ENCODE data around the gene ITPRID1.

ITPRID1 gene

GRCh38 chr7:31487476-31487875 is 26.4 kb upstream of the ITPRID1 start:
- Histone ChIP-seq H3K4me3 (ENCODE audit: low read length) (no peak overlapping the region), H3K27me3 (replicated peaks; ENCODE audit: control insufficient read depth, insufficient read depth, low read length) (peaks cover 4% of the 10 kb centered on the region), H3K36me3 (ENCODE audit: control insufficient read depth, insufficient read depth, low read length, severe bottlenecking) (no peaks in the 10 kb centered on the region), H3K9me3 (ENCODE audit: control insufficient read depth, low read length) (no peaks in the 10 kb centered on the region), H3K9ac (ENCODE audit: low read length) (no peak overlapping the region), H3K4me1 (ENCODE audit: control insufficient read depth, insufficient read depth, low read length) (no peaks in the 10 kb centered on the region)
- no peak for DNase-seq (ENCODE audit: low read depth)

- Histone ChIP-seq H3K36me3 (ENCODE audit: control insufficient read depth, insufficient read depth, low read length, severe bottlenecking) (no peaks in the 10 kb centered on the region), H3K4me1 (ENCODE audit: control insufficient read depth, insufficient read depth, low read length) (no peaks in the 10 kb centered on the region), H3K27me3 (replicated peaks; ENCODE audit: control insufficient read depth, insufficient read depth, low read length) (peaks cover 4% of the 10 kb centered on the region), H3K9me3 (ENCODE audit: control insufficient read depth, low read length) (no peaks in the 10 kb centered on the region), H3K9ac (ENCODE audit: low read length) (no peak overlapping the region), H3K4me3 (ENCODE audit: low read length) (no peak overlapping the region)
- peak; percentile 1 for DNase-seq (ENCODE audit: low read depth)
Measured at GRCh38 chr7:31488562-31489203, 25.2 kb upstream of the ITPRID1 start.

- H3K9me3 ChIP-seq (ENCODE audit: control insufficient read depth, low read length), result no peaks in the 10 kb centered on the region
- H3K4me3 ChIP-seq (ENCODE audit: low read length), result no peak overlapping the region
- no peak overlapping the region for H3K9ac ChIP-seq (ENCODE audit: low read length)
- H3K4me1 ChIP-seq (ENCODE audit: control insufficient read depth, insufficient read depth, low read length), result no peaks in the 10 kb centered on the region
- peaks cover 4% of the 10 kb centered on the region for H3K27me3 ChIP-seq (replicated peaks; ENCODE audit: control insufficient read depth, insufficient read depth, low read length)
- H3K36me3 ChIP-seq (ENCODE audit: control insufficient read depth, insufficient read depth, low read length, severe bottlenecking), result no peaks in the 10 kb centered on the region
- no peak for DNase-seq (ENCODE audit: low read depth)
Measured at GRCh38 chr7:31490796-31491314, 23.0 kb upstream of the ITPRID1 start.

DNA sequence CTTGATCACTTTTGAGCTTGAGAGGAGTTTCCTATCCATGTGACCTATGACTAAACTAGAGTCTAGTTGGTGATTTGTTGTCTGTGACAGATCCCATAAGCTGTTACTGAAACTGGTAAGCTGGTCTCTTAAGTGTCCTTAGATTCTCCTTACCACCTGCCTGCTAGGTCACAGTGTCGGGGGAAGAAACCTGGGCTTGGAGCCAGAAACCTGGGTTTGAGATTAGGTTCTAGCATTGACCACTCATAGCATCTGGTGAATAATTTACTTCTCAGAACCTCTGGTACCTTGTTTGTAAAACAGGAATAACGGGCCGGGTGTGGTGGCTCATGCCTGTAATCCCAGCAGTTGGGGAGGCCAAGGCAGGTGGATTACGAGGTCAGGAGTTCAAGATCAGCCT is 21.8 kb upstream of the ITPRID1 start:
- Histone ChIP-seq H3K4me3 (ENCODE audit: low read length) (no peak overlapping the region), H3K9me3 (ENCODE audit: control insufficient read depth, low read length) (no peaks in the 10 kb centered on the region), H3K36me3 (ENCODE audit: control insufficient read depth, insufficient read depth, low read length, severe bottlenecking) (no peaks in the 10 kb centered on the region), H3K4me1 (ENCODE audit: control insufficient read depth, insufficient read depth, low read length) (no peaks in the 10 kb centered on the region), H3K27me3 (replicated peaks; ENCODE audit: control insufficient read depth, insufficient read depth, low read length) (peaks cover 7% of the 10 kb centered on the region), H3K9ac (ENCODE audit: low read length) (no peak overlapping the region)
- no peak for DNase-seq (ENCODE audit: low read depth)

DNA sequence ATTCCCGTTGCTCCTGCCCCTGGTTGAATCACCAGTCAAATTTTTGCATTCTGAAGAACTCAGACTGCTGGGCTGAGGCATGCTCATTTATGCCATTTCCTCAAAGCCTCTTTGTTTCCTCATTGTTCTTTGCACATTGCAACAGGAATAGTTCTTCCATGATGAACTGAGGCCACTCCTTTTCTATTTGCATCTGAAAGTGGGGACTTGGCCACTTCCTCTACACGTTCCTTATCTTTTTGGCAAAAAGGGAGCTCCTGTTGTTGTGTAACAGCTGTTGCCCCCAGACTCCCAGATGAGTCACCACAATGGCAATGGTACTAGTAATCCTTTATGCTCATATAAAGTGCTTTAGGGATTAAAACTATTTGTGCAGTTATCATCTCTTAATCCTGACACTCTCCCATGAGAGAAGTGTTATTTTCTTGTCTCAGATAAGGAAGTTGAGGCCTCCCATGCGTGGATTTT is 20.1 kb upstream of the ITPRID1 start:
- DNase-seq (ENCODE audit: low read depth), result no peak
- H3K27me3 ChIP-seq (replicated peaks; ENCODE audit: control insufficient read depth, insufficient read depth, low read length), result peaks cover 7% of the 10 kb centered on the region
- no peaks in the 10 kb centered on the region for H3K4me1 ChIP-seq (ENCODE audit: control insufficient read depth, insufficient read depth, low read length)
- no peak overlapping the region for H3K9ac ChIP-seq (ENCODE audit: low read length)
- H3K4me3 ChIP-seq (ENCODE audit: low read length), result no peak overlapping the region
- H3K36me3 ChIP-seq (ENCODE audit: control insufficient read depth, insufficient read depth, low read length, severe bottlenecking), result no peaks in the 10 kb centered on the region
- H3K9me3 ChIP-seq (ENCODE audit: control insufficient read depth, low read length), result no peaks in the 10 kb centered on the region

DNA sequence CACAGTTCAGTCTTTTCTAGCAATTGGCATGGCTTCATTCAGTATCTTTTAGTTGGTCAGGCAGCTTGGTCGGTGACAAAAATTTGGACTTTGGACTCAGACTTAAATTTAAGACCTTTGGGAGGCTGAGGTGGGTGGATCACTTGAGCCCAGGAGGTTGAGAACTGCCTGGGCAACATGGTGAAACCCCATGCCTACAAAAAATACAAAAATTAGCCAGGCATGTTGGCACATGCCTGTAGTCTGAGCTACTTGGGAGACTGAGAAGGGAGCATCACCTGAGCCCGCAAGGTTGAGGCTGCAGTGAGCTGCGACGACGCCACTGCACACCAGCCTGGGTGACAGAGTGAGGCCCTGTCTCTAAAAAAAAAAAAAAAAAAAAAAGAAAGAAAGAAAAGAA is 19.5 kb upstream of the ITPRID1 start:
- no peaks in the 10 kb centered on the region for H3K9me3 ChIP-seq (ENCODE audit: control insufficient read depth, low read length)
- H3K9ac ChIP-seq (ENCODE audit: low read length), result no peak overlapping the region
- H3K36me3 ChIP-seq (ENCODE audit: control insufficient read depth, insufficient read depth, low read length, severe bottlenecking), result no peaks in the 10 kb centered on the region
- H3K4me1 ChIP-seq (ENCODE audit: control insufficient read depth, insufficient read depth, low read length), result no peaks in the 10 kb centered on the region
- DNase-seq (ENCODE audit: low read depth), result no peak
- H3K27me3 ChIP-seq (replicated peaks; ENCODE audit: control insufficient read depth, insufficient read depth, low read length), result peaks cover 7% of the 10 kb centered on the region
- H3K4me3 ChIP-seq (ENCODE audit: low read length), result no peak overlapping the region

GRCh38 chr7:31495653-31496052 is 18.2 kb upstream of the ITPRID1 start:
- H3K36me3 ChIP-seq (ENCODE audit: control insufficient read depth, insufficient read depth, low read length, severe bottlenecking), result no peaks in the 10 kb centered on the region
- no peak for DNase-seq (ENCODE audit: low read depth)
- no peak overlapping the region for H3K4me3 ChIP-seq (ENCODE audit: low read length)
- no peaks in the 10 kb centered on the region for H3K4me1 ChIP-seq (ENCODE audit: control insufficient read depth, insufficient read depth, low read length)
- H3K9me3 ChIP-seq (ENCODE audit: control insufficient read depth, low read length), result no peaks in the 10 kb centered on the region
- H3K27me3 ChIP-seq (replicated peaks; ENCODE audit: control insufficient read depth, insufficient read depth, low read length), result peaks cover 7% of the 10 kb centered on the region
- H3K9ac ChIP-seq (ENCODE audit: low read length), result no peak overlapping the region

DNA sequence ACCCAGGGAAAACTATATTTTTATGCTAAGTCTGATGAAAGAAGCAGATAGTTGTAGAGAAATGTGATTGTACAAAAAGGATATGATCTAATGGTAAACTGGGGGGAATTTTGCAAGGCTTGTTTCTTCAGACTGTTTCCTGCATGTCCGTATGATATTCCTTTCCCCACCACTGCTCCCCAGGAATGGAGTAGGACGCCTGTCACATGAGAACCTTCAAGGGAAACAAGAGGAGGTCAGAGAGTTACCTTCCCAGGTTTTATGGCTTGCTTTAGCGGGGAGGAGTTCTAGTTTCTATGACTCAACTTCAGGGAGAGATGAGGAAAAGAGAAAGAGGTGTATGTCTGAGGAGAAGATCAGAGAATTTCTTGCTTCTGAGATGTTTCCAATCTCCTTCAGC is 16.4 kb upstream of the ITPRID1 start:
- Histone ChIP-seq H3K36me3 (ENCODE audit: control insufficient read depth, insufficient read depth, low read length, severe bottlenecking) (no peaks in the 10 kb centered on the region), H3K4me1 (ENCODE audit: control insufficient read depth, insufficient read depth, low read length) (no peaks in the 10 kb centered on the region), H3K4me3 (ENCODE audit: low read length) (no peak overlapping the region), H3K9ac (ENCODE audit: low read length) (no peak overlapping the region), H3K9me3 (ENCODE audit: control insufficient read depth, low read length) (no peaks in the 10 kb centered on the region), H3K27me3 (replicated peaks; ENCODE audit: control insufficient read depth, insufficient read depth, low read length) (peaks cover 4% of the 10 kb centered on the region)
- DNase-seq (ENCODE audit: low read depth), result no peak

DNA sequence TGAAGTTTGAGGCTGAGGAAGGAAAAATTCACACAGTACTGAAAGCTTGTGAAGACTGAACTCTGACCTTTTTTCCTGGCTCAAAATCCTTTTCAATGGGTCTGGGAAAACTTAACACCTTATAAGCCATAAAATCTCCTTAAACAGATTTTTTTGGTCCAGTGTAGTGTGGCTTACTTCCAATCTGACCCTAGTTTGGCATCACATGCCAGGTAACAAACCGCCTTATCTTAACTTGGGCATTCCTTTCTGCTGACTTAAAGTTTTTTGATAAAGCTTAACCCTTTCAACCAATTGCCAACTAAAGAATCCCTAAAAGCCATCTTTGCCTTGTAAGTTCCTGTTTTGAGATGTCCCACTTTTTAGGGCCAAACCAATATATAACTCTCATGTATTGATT is 13.2 kb upstream of the ITPRID1 start:
- no peaks in the 10 kb centered on the region for H3K4me1 ChIP-seq (ENCODE audit: control insufficient read depth, insufficient read depth, low read length)
- H3K36me3 ChIP-seq (ENCODE audit: control insufficient read depth, insufficient read depth, low read length, severe bottlenecking), result no peaks in the 10 kb centered on the region
- H3K27me3 ChIP-seq (replicated peaks; ENCODE audit: control insufficient read depth, insufficient read depth, low read length), result peaks cover 4% of the 10 kb centered on the region
- no peaks in the 10 kb centered on the region for H3K9me3 ChIP-seq (ENCODE audit: control insufficient read depth, low read length)
- DNase-seq (ENCODE audit: low read depth), result no peak
- no peak overlapping the region for H3K9ac ChIP-seq (ENCODE audit: low read length)
- no peak overlapping the region for H3K4me3 ChIP-seq (ENCODE audit: low read length)

GRCh38 chr7:31508823-31509222 is 5.1 kb upstream of the ITPRID1 start:
- no peak for DNase-seq (ENCODE audit: low read depth)
- Histone ChIP-seq H3K27me3 (replicated peaks; ENCODE audit: control insufficient read depth, insufficient read depth, low read length) (peaks cover 3% of the 10 kb centered on the region), H3K4me3 (ENCODE audit: low read length) (no peak overlapping the region), H3K4me1 (ENCODE audit: control insufficient read depth, insufficient read depth, low read length) (no peaks in the 10 kb centered on the region), H3K9me3 (ENCODE audit: control insufficient read depth, low read length) (peaks cover 3% of the 10 kb centered on the region), H3K36me3 (ENCODE audit: control insufficient read depth, insufficient read depth, low read length, severe bottlenecking) (no peaks in the 10 kb centered on the region), H3K9ac (ENCODE audit: low read length) (no peak overlapping the region)

- Histone ChIP-seq H3K27me3 (replicated peaks; ENCODE audit: control insufficient read depth, insufficient read depth, low read length) (peaks cover 3% of the 10 kb centered on the region), H3K4me1 (ENCODE audit: control insufficient read depth, insufficient read depth, low read length) (no peaks in the 10 kb centered on the region), H3K9ac (ENCODE audit: low read length) (no peak overlapping the region), H3K9me3 (ENCODE audit: control insufficient read depth, low read length) (peaks cover 3% of the 10 kb centered on the region), H3K36me3 (ENCODE audit: control insufficient read depth, insufficient read depth, low read length, severe bottlenecking) (no peaks in the 10 kb centered on the region), H3K4me3 (ENCODE audit: low read length) (no peak overlapping the region)
- no peak for DNase-seq (ENCODE audit: low read depth)
Measured at GRCh38 chr7:31512166-31512565, 1.7 kb upstream of the ITPRID1 start.

Data from adipocyte (in vitro differentiated cells).